HFF-Myc (cell line): Measurements from ENCODE around the gene RFTN1.

Source experiments
- DNase-seq: peaks from one replicate; pipeline ENCODE4 v3.0.0-alpha.2; 2011; ENCODE audit warnings: low read depth; ENCODE audit errors: extremely low read depth
- H3K4me3 ChIP-seq: replicated peaks from 2 replicates; pipeline ENCODE4 v1.5.1; 2011; ENCODE audit warnings: low read depth, mild to moderate bottlenecking, control low read depth, low read length
- TF ChIP-seq, protein P1 (sequence below): IDR thresholded peaks from 2 replicates; pipeline ENCODE4 v1.5.1; 2012; ENCODE audit warnings: mild to moderate bottlenecking, low read depth, low read length, control low read depth; ENCODE audit errors: missing control alignments

Gene RFTN1

GRCh38 chr3:16308727-16309126 is 204.8 kb downstream of the RFTN1 start:
- no peak for DNase-seq
- TF ChIP-seq, protein P1, sequence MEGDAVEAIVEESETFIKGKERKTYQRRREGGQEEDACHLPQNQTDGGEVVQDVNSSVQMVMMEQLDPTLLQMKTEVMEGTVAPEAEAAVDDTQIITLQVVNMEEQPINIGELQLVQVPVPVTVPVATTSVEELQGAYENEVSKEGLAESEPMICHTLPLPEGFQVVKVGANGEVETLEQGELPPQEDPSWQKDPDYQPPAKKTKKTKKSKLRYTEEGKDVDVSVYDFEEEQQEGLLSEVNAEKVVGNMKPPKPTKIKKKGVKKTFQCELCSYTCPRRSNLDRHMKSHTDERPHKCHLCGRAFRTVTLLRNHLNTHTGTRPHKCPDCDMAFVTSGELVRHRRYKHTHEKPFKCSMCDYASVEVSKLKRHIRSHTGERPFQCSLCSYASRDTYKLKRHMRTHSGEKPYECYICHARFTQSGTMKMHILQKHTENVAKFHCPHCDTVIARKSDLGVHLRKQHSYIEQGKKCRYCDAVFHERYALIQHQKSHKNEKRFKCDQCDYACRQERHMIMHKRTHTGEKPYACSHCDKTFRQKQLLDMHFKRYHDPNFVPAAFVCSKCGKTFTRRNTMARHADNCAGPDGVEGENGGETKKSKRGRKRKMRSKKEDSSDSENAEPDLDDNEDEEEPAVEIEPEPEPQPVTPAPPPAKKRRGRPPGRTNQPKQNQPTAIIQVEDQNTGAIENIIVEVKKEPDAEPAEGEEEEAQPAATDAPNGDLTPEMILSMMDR, result no peak
- H3K4me3 ChIP-seq, result no peak overlapping the region

- no peak for DNase-seq
- TF ChIP-seq, protein P1, result no peak
- H3K4me3 ChIP-seq, result no peak overlapping the region
Observed at GRCh38 chr3:16307832-16308531, 205.5 kb downstream of the RFTN1 start.

- H3K4me3 ChIP-seq, result no peak overlapping the region
- no peak for DNase-seq
- TF ChIP-seq, protein P1, result no peak
Observed at GRCh38 chr3:16305111-16305541, 208.4 kb downstream of the RFTN1 start.

- no peak for DNase-seq
- TF ChIP-seq, protein P1, result no peak
- H3K4me3 ChIP-seq, result no peak overlapping the region
Observed at GRCh38 chr3:16304061-16305010, 209.2 kb downstream of the RFTN1 start.

DNA sequence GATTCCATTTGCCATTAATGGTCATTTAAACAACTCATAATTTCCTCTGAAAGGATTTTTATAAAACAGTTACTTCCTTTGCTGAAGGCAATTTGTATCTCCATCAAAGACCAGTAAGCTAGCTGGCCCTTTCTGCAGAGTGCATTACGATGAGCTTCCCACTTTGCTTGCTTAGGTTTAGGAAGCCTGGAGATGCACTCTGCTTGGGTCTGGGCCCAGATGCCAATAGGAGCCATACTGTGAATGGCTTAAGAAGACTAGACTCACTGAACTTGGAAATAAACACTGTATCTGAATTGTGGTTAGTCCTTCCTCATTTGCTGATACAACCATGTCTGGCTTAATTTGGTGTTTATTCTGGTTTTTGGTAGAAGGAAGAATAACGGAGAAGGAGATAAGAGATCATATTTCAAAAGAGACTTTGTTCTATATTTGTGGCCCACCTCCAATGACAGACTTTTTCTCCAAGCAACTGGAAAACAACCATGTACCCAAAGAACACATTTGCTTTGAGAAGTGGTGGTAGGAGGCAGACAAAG is 210.4 kb downstream of the RFTN1 start:
- DNase-seq, result no peak
- no peak overlapping the region for H3K4me3 ChIP-seq
- TF ChIP-seq, protein P1, result no peak

GRCh38 chr3:16302082-16302631 is 211.3 kb downstream of the RFTN1 start:
- H3K4me3 ChIP-seq, result no peak overlapping the region
- DNase-seq, result no peak

More at GRCh38 chr3:16302082-16302631, 211.3 kb downstream of the RFTN1 start:
- TF ChIP-seq, protein P1, result no peak
